Neuronal stem cell (in vitro differentiated cells): ENCODE measurements around the gene MACROH2A1.

Experiments used
- DNase-seq: peaks from one replicate; pipeline ENCODE4 v3.0.0-alpha.2; 2013; ENCODE audit warnings: low spot score
- H2AFZ ChIP-seq: one replicate; pipeline ENCODE4 v1.6.1; 2013; ENCODE audit warnings: mild to moderate bottlenecking, low read length, inconsistent platforms
- H2AK5ac ChIP-seq: 2 replicates; pipeline ENCODE4 v1.6.1; 2013; ENCODE audit warnings: low read depth, mild to moderate bottlenecking, inconsistent platforms, low read length, moderate library complexity, mixed read lengths
- H2BK120ac ChIP-seq: 2 replicates; pipeline ENCODE4 v1.6.1; 2013; ENCODE audit warnings: low read depth, mild to moderate bottlenecking, inconsistent platforms, low read length, moderate library complexity, mixed read lengths
- H2BK12ac ChIP-seq: one replicate; pipeline ENCODE4 v1.6.1; 2013; ENCODE audit warnings: low read length, inconsistent platforms
- H2BK15ac ChIP-seq: 2 replicates; pipeline ENCODE4 v1.6.1; 2013; ENCODE audit warnings: mild to moderate bottlenecking, low read length, inconsistent platforms, mixed read lengths
- H2BK5ac ChIP-seq: one replicate; pipeline ENCODE4 v1.6.1; 2013; ENCODE audit warnings: inconsistent platforms, mild to moderate bottlenecking, low read length, moderate library complexity
- H3K14ac ChIP-seq: one replicate; pipeline ENCODE4 v1.6.1; 2013; ENCODE audit warnings: low read length, inconsistent platforms
- H3K18ac ChIP-seq: 2 replicates; pipeline ENCODE4 v1.6.1; 2013; ENCODE audit warnings: low read length, inconsistent platforms
- H3K23ac ChIP-seq: 2 replicates; pipeline ENCODE4 v1.6.1; 2013; ENCODE audit warnings: low read depth, mild to moderate bottlenecking, mixed read lengths, low read length, inconsistent platforms; ENCODE audit not compliant: poor library complexity
- H3K27ac ChIP-seq: replicated peaks from 3 replicates; pipeline ENCODE4 v1.5.1; 2013; ENCODE audit warnings: low read length, inconsistent platforms
- H3K27me3 ChIP-seq, 3 experiments: 2 replicates each; pipeline ENCODE4 v1.6.1; 2013; ENCODE audit warnings: low read length in 3 of 3, mild to moderate bottlenecking in 2 of 3, inconsistent platforms in 1 of 3, low read depth in 1 of 3, mixed read lengths in 1 of 3, moderate library complexity in 1 of 3; ENCODE audit not compliant: control insufficient read depth in 3 of 3, insufficient read depth in 3 of 3
- H3K36me3 ChIP-seq, 2 donors: replicated peaks in 1 of 2; 2 replicates each; pipeline ENCODE4 v1.6.1; 2013; ENCODE audit warnings: low read length in 2 of 2; ENCODE audit not compliant: control insufficient read depth in 2 of 2, insufficient read depth in 2 of 2
- H3K4ac ChIP-seq: 2 replicates; pipeline ENCODE4 v1.6.1; 2013; ENCODE audit warnings: inconsistent platforms, mild to moderate bottlenecking, low read length, moderate library complexity
- H3K4me1 ChIP-seq, 2 donors: 1 replicate in 1 of 2; 2 replicates in 1 of 2; pipeline ENCODE4 v1.6.1; 2013; ENCODE audit warnings: low read length in 2 of 2, low read depth in 1 of 2; ENCODE audit not compliant: control insufficient read depth in 2 of 2, insufficient read depth in 1 of 2
- H3K4me2 ChIP-seq: one replicate; pipeline ENCODE4 v1.6.1; 2013; ENCODE audit warnings: mild to moderate bottlenecking, low read length, inconsistent platforms; ENCODE audit not compliant: insufficient read depth, poor library complexity, severe bottlenecking
- H3K4me3 ChIP-seq, 2 donors: 2 replicates each; pipeline ENCODE4 v1.5.1; 2013; ENCODE audit warnings: low read length in 2 of 2, mild to moderate bottlenecking in 2 of 2, inconsistent platforms in 1 of 2, moderate library complexity in 1 of 2
- H3K79me1 ChIP-seq: one replicate; pipeline ENCODE4 v1.6.1; 2013; ENCODE audit warnings: low read depth, mild to moderate bottlenecking, inconsistent platforms, low read length, moderate library complexity
- H3K9ac ChIP-seq: one replicate; pipeline ENCODE4 v1.6.1; 2013; ENCODE audit warnings: mild to moderate bottlenecking, low read depth, low read length, inconsistent platforms; ENCODE audit not compliant: poor library complexity
- H3K9me3 ChIP-seq, 2 donors: replicated peaks in 1 of 2; 2 replicates each; pipeline versions ENCODE3 to v1.6.1; 2013; ENCODE audit warnings: low read length in 2 of 2, mild to moderate bottlenecking in 2 of 2, inconsistent platforms in 1 of 2, low read depth in 1 of 2, mixed read lengths in 1 of 2, moderate library complexity in 1 of 2; ENCODE audit not compliant: control insufficient read depth in 2 of 2, insufficient read depth in 1 of 2
- H4K8ac ChIP-seq: one replicate; pipeline ENCODE4 v1.6.1; 2013; ENCODE audit warnings: low read depth, mild to moderate bottlenecking, inconsistent platforms, low read length, moderate library complexity
- H4K91ac ChIP-seq: one replicate; pipeline ENCODE4 v1.6.1; 2013; ENCODE audit warnings: low read length, low read depth, mild to moderate bottlenecking, inconsistent platforms; ENCODE audit not compliant: poor library complexity
- WGBS, 2 donors: extraction: QIAGEN DNeasy Blood & Tissue Kit; methylation state at CpG; one replicate each; pipeline ENCODE4 v1.1.7; 2013; ENCODE audit warnings: missing lambda C conversion rate in 2 of 2, mixed read lengths in 1 of 2; ENCODE audit not compliant: insufficient read length in 2 of 2, insufficient replicate concordance in 1 of 2; ENCODE audit errors: extremely low coverage in 2 of 2; 5-methylcytosine and 5-hydroxymethylcytosine counted together

The MACROH2A1 gene

GRCh38 chr5:135356522-135357318 is 42.3 kb downstream of the MACROH2A1 start:
- no peak overlapping the region for H2BK12ac ChIP-seq
- no peaks in the 10 kb centered on the region for H3K4me1 ChIP-seq
- H3K14ac ChIP-seq: no peak overlapping the region
- H3K9ac ChIP-seq: no peak overlapping the region
- no peak for DNase-seq
- H3K36me3 ChIP-seq: peaks cover 19 to 100% of the 10 kb centered on the region in 2 donors
- no peak overlapping the region for H4K91ac ChIP-seq
- no peak overlapping the region for H3K4me2 ChIP-seq
- no peak overlapping the region for H2BK120ac ChIP-seq
- H2BK5ac ChIP-seq: no peak overlapping the region
- H3K4me3 ChIP-seq: no peak overlapping the region
- no peak overlapping the region for H2BK15ac ChIP-seq
- H3K27ac ChIP-seq: no peak overlapping the region
- H3K4ac ChIP-seq: no peak overlapping the region
- H3K18ac ChIP-seq: no peak overlapping the region
- no CpG with 5 or more reads among the region's 6 CpGs for whole genome bisulfite sequencing, 2 donors
- no peak overlapping the region for H2AK5ac ChIP-seq
- no peaks in the 10 kb centered on the region for H3K9me3 ChIP-seq
- no peak overlapping the region for H2AFZ ChIP-seq
- no peak overlapping the region for H3K23ac ChIP-seq
- no peaks in the 10 kb centered on the region for H3K27me3 ChIP-seq
- H4K8ac ChIP-seq: no peak overlapping the region
- peaks cover 4% of the 10 kb centered on the region for H3K79me1 ChIP-seq

- Histone ChIP-seq H2AFZ (no peak overlapping the region), H3K27me3 (no peaks in the 10 kb centered on the region), H2AK5ac (no peak overlapping the region), H3K23ac (no peak overlapping the region), H3K36me3 (peaks cover 21 to 99% of the 10 kb centered on the region in 2 donors), H3K14ac (no peak overlapping the region), H2BK12ac (no peak overlapping the region), H3K4me1 (no peaks in the 10 kb centered on the region), H3K18ac (no peak overlapping the region), H2BK15ac (no peak overlapping the region), H3K4me3 (no peak overlapping the region), H3K9me3 (no peaks in the 10 kb centered on the region), H3K79me1 (peaks cover 4% of the 10 kb centered on the region), H4K8ac (no peak overlapping the region), H2BK120ac (no peak overlapping the region), H3K4me2 (no peak overlapping the region), H3K27ac (no peak overlapping the region), H4K91ac (no peak overlapping the region), H3K9ac (no peak overlapping the region), H3K4ac (no peak overlapping the region), H2BK5ac (no peak overlapping the region)
- WGBS, 2 donors: no CpG with 5 or more reads among the region's 1 CpG
- DNase-seq: no peak
Measured at GRCh38 chr5:135355169-135355568, 43.9 kb downstream of the MACROH2A1 start.

GRCh38 chr5:135353952-135354721 is 44.9 kb downstream of the MACROH2A1 start:
- no peak overlapping the region for H3K4me3 ChIP-seq
- no peak overlapping the region for H3K27ac ChIP-seq
- WGBS, 2 donors: no CpG with 5 or more reads among the region's 4 CpGs
- peaks cover 4% of the 10 kb centered on the region for H3K79me1 ChIP-seq
- no peak overlapping the region for H4K91ac ChIP-seq
- peaks cover 20 to 99% of the 10 kb centered on the region in 2 donors for H3K36me3 ChIP-seq
- H2BK12ac ChIP-seq: no peak overlapping the region
- no peaks in the 10 kb centered on the region for H3K9me3 ChIP-seq
- no peak overlapping the region for H3K14ac ChIP-seq
- no peak overlapping the region for H2BK120ac ChIP-seq
- DNase-seq: no peak
- no peak overlapping the region for H2AK5ac ChIP-seq
- H3K4me2 ChIP-seq: no peak overlapping the region
- no peak overlapping the region for H2BK5ac ChIP-seq
- no peak overlapping the region for H2BK15ac ChIP-seq
- no peaks in the 10 kb centered on the region for H3K27me3 ChIP-seq
- no peak overlapping the region for H3K23ac ChIP-seq
- H3K18ac ChIP-seq: no peak overlapping the region
- H3K4me1 ChIP-seq: no peaks in the 10 kb centered on the region
- no peak overlapping the region for H4K8ac ChIP-seq
- H3K9ac ChIP-seq: no peak overlapping the region
- H3K4ac ChIP-seq: no peak overlapping the region
- H2AFZ ChIP-seq: no peak overlapping the region

GRCh38 chr5:135350536-135350935 is 48.5 kb downstream of the MACROH2A1 start:
- Histone ChIP-seq H3K4ac (no peak overlapping the region), H3K79me1 (peaks cover 4% of the 10 kb centered on the region), H4K91ac (no peak overlapping the region), H3K36me3 (peaks cover 17 to 99% of the 10 kb centered on the region in 2 donors), H4K8ac (no peak overlapping the region), H3K27me3 (no peaks in the 10 kb centered on the region), H2BK120ac (no peak overlapping the region), H3K23ac (no peak overlapping the region), H2BK12ac (no peak overlapping the region), H2AFZ (no peak overlapping the region), H3K27ac (no peak overlapping the region), H3K9ac (no peak overlapping the region), H3K9me3 (no peaks in the 10 kb centered on the region), H3K4me2 (no peak overlapping the region), H3K4me1 (no peaks in the 10 kb centered on the region), H3K18ac (no peak overlapping the region), H2BK15ac (no peak overlapping the region), H2BK5ac (no peak overlapping the region), H2AK5ac (no peak overlapping the region), H3K14ac (no peak overlapping the region), H3K4me3 (no peak overlapping the region)
- no CpG with 5 or more reads among the region's 10 CpGs for WGBS, 2 donors
- no peak for DNase-seq
